22Rv1 (cell line): ENCODE measurements around the gene FBXL7.

ENCODE experiments used
- CTCF ChIP-seq: fragments of 450-650 bp; IDR thresholded peaks from 2 replicates; pipeline ENCODE4 v1.5.1; 2017; ENCODE audit warnings: mild to moderate bottlenecking
- ZFX ChIP-seq: fragments of 450-650 bp; IDR thresholded peaks from 2 replicates; pipeline ENCODE4 v1.6.1; 2017; ENCODE audit warnings: antibody characterized with exemption, borderline replicate concordance

GRCh38 chr5:15623794-15624193, 123.8 kb downstream of the FBXL7 start:
- TF ChIP-seq CTCF, result no peak
- TF ChIP-seq ZFX, result no peak
